IPS DF 4.7 (cell line): Measurements from ENCODE around the gene TMEM119.
A peak's percentile ranks its signal among the peaks of the same experiment; 100 is the strongest.
"Not testable (repeated sequence)": the region's sequence is repeated elsewhere in the genome, so short reads cannot be mapped to it uniquely, and the experiment has no call there.

Source experiments
- DNase-seq: peaks from one replicate; pipeline ENCODE4 v3.0.0-alpha.2; 2013; ENCODE audit warnings: low spot score; ENCODE audit errors: extremely low read depth

TMEM119 gene

DNA sequence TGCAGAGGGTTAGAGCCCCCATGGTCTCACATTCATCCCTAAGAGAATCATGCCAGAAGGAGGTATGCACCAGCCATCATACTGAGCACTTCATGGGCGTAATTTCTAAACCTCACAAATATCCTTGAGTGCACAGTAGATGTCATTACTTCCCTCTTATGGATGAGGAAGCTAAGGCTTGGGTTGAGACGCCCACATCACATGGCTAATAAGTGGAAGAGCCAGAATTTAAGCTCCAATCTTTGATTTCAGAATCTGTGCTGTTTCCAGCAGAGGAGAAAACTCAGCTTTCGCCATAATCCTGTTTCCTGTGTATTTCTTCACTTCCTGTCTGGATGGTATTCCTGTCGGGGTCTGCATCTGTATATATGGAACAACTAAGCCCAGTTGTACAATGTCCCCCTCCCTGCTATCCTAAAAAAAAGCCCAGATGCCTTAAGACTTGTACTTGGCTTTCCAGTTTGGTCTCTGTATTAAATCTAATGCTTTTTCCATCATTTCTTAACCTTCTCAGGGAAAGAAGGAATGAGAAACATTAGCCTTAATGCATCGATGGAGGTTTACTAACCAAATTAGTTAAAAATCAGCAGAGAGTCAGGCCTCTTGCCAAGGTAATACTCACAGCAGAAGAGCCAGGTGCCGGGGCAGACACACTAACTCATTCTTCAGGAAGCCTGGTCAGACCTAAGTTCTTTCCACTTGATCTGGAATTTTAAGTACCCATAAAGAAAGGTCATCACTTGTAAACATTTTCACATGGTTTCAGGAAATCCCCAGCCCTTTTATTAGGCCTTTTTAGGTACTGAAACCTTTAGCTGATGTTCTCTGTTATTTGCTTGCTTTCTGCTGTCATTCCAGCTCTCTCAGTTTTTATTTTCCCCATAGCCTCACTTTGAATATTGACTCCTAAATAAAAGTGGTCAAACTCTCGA is 30.2 kb downstream of the TMEM119 start:
- no peak for DNase-seq

DNA sequence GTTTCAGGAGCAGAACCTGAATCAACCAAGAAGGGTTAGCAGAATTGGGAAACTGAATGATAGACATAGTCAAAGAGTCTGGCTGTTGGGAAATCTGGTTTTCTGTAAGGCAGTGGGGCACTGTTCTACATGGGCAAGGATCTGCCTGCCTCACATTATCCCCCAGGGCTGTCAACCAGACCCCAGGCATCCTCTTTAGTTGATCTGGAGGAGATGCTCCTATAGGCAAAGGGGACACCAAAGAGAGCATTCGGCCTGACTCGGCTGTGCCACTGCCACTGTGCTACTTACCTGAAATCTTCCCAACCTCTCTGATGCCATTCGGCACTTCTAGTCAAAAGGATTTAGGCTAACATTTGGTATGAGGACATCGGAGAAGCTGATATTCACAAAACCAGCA is 31.4 kb downstream of the TMEM119 start:
- no peak for DNase-seq

DNA sequence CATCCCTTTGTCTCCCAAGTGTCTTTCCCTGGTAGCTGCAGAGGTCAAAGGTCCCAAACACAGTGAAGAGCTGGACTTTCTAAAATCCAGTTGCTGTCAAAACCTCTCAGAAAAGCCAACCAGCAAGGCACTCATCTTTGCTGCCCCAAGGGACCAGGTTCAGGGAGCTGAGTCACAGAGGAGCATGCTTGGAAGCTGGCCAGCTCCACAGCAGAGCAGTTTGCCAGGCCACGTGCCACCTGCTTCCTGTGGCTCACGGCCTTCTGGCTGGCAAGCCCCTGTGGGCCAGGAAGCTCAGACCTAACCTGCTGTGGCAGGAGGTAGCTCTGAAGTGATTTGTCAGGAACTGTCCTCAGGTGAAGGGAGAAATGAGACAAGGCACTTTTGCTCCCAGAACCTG is 31.9 kb downstream of the TMEM119 start:
- DNase-seq = no peak

GRCh38 chr12:108565146-108565545 is 32.7 kb downstream of the TMEM119 start:
- no peak for DNase-seq

- DNase-seq = no peak
Observed at GRCh38 chr12:108564724-108565123, 33.2 kb downstream of the TMEM119 start.

DNA sequence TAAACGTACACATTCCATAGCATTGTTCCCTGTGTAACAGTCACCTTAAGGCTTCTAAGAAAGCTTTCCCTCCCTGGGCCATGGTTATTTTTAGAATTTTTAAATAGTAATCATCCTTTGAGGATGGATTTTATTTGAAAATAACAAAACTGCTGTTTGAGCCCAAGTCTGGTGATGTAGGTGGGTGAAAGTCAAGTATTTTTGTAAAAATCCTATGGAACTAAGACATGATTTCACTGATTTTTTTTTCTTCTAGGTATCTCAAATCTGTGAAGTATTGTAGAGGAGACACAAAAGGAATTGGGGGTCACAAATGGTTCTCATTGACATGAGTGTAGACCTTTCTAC is 34.1 kb downstream of the TMEM119 start:
- DNase-seq = no peak

DNA sequence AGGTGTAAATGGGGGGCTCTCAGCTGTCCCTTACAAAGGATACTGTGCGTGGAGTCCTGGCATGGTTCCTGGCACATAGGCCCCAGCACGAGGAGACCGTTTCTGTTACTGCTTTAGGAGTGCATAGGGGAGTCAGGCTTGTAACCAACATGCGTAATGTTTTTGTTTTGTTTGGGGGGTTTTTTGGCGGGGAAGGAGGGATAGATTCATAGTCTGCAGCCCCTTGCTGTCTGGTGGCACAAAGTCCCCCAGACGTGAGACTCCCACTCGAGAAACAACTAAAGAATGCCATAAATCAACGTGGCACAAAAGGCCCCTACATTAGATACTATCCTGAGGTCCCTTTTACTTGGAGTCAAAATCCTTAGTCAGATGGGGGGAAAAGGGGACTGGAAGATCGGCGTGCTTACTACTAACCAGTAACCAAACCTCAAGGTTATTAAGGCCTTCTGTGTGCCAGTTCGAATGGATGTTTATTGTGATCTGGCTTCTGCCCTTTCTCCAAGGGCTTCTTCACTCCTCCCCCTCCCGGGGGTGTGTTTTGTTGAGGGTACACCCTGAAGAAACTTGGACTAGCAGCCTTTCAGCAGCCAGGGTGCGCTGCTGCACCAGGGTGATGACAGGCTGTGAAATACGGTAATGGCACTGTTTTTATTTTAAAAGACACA is 34.6 kb downstream of the TMEM119 start:
- no peak for DNase-seq

- DNase-seq = peak; percentile 95
Observed at GRCh38 chr12:108562348-108563135, 35.3 kb downstream of the TMEM119 start, which contains the start of gene ISCU. TSS of gene ISCU (plus strand) at chr12:108562596. CDS start at chr12:108562623, 27 bp downstream.

DNA sequence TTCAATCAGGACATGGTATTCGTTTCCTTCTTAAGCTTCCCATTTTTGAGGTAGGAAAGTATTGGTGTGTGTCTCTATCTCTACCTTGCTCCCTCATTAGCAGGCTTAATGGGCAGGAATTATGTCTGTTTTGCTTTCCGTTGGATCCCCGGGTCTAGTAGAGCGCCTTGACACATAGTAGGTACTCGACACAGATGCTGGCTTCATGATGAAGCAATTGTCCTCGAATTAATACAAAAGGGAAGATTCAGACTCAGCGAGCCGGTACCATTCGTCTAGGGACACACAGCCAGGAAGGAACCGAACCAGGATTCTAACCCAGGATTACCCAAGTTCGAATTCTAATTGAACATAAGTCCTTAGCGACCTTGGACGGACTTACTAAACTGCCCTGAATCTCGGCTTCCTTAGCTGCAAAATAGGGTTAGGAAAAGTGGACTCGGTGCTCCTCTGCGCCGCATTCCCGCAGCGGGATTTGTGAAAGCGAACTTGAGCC is 36.0 kb downstream of the TMEM119 start:
- DNase-seq = no peak

DNA sequence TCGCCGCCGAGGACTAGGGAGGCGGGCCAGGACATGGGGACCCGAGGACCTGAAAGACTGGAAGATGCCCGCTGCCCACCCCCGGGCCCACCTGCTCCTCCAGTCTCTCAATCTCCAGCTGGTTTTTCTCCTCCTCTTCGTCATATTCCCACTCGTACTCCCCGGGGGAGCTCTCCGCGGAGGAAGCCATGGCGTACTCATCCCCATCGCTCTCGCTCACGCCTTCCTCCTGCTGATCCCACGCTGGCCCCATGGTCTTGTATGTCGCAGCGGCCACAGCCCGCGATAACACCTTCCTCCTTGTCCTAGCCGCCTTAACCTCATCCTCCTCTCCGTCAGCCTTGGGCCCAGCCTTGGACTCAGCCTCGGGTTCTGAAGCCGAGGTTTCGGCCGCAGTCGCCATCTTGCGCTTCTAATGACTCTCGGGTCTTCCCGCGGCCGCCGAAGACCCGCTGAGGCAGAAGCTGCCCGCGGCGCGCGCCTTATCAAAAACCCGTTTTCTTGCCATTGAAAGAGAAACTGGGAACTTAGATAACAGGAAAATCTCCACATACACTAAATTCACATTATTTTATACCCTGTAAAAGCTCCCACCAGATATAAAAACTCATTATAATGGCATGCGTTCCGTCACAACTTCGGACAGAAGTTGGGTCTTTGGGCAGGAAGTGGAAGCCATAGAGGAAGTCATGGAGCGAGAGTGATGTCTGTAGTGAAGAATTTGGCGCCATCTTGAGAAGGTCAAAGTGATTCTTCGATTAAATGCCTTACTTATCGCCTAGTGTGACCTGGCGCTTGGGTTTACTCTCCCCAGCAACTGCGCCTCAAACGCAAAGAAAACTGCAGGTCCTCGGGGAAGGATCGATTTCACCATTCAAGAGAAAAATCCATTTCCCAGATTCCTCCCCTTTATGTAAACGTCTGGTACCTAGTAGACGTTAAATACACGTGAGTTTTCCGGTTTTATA is 36.8 kb downstream of the TMEM119 start, which contains the start of gene SART3:
SART3 (minus strand) TSS at position 422 of the 968 bp plus-strand sequence; CDS start at position 403, 19 bp downstream.
- peak; percentile 97 for DNase-seq

GRCh38 chr12:108560321-108560721 is 37.6 kb downstream of the TMEM119 start:
- no peak for DNase-seq

DNA sequence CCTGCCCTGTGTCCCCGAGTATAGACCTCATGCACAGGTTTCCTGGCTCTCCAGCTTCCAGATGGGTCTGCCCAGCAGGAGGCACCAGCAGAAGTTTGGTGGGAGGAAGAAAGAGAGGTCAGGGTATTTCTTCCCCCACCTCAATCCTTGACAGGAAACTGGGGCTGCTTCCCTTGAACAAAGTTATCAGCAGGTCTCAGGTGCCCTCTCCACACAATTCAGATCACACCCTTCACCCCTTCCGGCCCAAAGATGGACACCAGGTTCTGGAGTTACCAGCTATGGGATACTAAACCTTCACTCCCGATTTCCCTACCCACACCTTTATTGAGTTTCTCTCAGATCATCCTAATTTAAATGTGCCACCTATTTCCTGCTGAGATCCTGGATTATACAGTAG is 38.1 kb downstream of the TMEM119 start:
- DNase-seq = no peak

- no peak for DNase-seq
Observed at GRCh38 chr12:108559007-108559655, 38.8 kb downstream of the TMEM119 start.

GRCh38 chr12:108555383-108555782 is 42.5 kb downstream of the TMEM119 start:
- DNase-seq = not testable (repeated sequence)

DNA sequence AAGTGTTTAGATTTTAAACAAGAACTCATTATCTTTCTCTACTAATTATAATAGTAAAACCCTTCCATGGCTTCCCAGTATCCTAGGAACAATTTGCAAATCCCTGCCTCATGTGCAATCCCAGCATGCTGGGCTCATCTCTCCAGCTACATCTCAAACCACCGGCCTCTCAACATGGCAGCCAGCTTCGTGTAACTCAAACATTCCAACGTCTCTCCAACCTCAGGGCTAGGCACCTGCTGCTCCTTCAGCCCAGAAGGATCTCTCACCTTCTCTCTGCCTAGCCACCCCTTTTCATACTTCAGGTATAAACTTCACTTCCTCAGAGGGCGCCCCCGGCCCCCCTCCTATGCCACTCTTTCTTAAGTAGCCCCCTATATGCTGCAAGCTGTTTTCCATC is 44.1 kb downstream of the TMEM119 start:
- no peak for DNase-seq

DNA sequence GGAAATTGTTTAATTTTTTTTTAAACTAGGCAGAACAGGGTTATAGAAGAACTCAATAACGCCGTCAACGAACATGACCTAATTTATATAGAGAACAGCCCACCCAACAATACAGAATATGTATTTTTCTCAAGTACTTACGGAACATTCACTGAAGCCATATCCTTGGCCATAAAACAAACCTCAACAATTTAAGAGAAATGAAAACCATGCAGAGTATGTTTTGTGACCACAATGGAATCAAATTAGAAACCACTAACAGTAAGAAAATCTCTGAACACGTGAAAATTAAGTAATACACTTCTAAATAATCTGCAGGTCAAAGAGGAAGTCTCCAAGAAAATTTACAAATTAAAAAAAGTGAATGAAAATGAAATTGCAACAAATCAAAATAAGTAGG is 46.3 kb downstream of the TMEM119 start:
- no peak for DNase-seq

- DNase-seq = no peak
Observed at GRCh38 chr12:108548954-108549521, 48.8 kb downstream of the TMEM119 start.

GRCh38 chr12:108547686-108548085 is 50.2 kb downstream of the TMEM119 start:
- no peak for DNase-seq

DNA sequence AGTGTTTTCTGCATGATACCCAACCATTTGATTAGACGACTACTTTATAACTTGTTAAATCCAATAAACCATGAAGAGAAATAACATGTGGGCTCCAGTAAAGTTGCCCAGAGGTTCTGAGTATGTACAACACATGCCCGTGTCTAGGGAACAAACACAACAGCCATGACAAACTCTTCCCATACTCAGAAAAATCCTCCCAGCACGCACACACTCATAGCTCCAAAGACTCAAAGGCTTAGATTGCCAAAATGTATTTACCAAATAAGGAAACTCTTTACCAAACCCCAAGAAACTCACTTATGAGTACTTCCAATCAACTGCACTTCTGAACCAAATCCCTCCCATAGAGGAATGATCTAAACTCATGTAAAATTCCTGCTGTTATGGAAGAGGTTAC is 54.2 kb downstream of the TMEM119 start:
- DNase-seq = no peak
